ENCODE results near the gene FAM171A1. TPM values are rescaled to one million over a fixed set of nuclear protein-coding genes. Genes with fewer than 3 reads are reported as not detected.
"Not testable (repeated sequence)": the region's sequence is repeated elsewhere in the genome, so short reads cannot be mapped to it uniquely, and the experiment has no call there.

FAM171A1 gene
- total RNA-seq, 1 donor: 25.0 TPM

GRCh38 chr10:15336211-15336610 is 34.9 kb downstream of the FAM171A1 start:
- DNase-seq (ENCODE audit: insufficient read length, low spot score, missing footprints): no peak
- peaks cover 77% of the 10 kb centered on the region for H3K79me2 ChIP-seq (ENCODE audit: insufficient read depth, low read length)
- H3K27me3 ChIP-seq (ENCODE audit: insufficient read depth, low read length): no peaks in the 10 kb centered on the region
- no peak overlapping the region for H3K27ac ChIP-seq (ENCODE audit: low read depth, low read length)
- no peak overlapping the region for H3K4me2 ChIP-seq (ENCODE audit: insufficient read depth, low read length)
- H3K9me3 ChIP-seq (ENCODE audit: low read depth, low read length): no peaks in the 10 kb centered on the region
- H3K4me1 ChIP-seq (ENCODE audit: insufficient read depth, low read length): peaks cover 6% of the 10 kb centered on the region
- H4K20me1 ChIP-seq (ENCODE audit: insufficient read depth, low read length): peaks cover 6% of the 10 kb centered on the region
- no peak overlapping the region for H3K4me3 ChIP-seq (ENCODE audit: insufficient read depth, low read length)
- TF ChIP-seq, protein P1, sequence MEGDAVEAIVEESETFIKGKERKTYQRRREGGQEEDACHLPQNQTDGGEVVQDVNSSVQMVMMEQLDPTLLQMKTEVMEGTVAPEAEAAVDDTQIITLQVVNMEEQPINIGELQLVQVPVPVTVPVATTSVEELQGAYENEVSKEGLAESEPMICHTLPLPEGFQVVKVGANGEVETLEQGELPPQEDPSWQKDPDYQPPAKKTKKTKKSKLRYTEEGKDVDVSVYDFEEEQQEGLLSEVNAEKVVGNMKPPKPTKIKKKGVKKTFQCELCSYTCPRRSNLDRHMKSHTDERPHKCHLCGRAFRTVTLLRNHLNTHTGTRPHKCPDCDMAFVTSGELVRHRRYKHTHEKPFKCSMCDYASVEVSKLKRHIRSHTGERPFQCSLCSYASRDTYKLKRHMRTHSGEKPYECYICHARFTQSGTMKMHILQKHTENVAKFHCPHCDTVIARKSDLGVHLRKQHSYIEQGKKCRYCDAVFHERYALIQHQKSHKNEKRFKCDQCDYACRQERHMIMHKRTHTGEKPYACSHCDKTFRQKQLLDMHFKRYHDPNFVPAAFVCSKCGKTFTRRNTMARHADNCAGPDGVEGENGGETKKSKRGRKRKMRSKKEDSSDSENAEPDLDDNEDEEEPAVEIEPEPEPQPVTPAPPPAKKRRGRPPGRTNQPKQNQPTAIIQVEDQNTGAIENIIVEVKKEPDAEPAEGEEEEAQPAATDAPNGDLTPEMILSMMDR (IDR thresholded peaks at IDR 0.05; ENCODE audit: extremely low read depth, low read depth, low read length): no peak
- H3K36me3 ChIP-seq (ENCODE audit: insufficient read depth, low read length): no peaks in the 10 kb centered on the region
- H2AFZ ChIP-seq (ENCODE audit: low read length): no peak overlapping the region

GRCh38 chr10:15335508-15335907 is 35.6 kb downstream of the FAM171A1 start:
- H3K27ac ChIP-seq (ENCODE audit: low read depth, low read length): no peak overlapping the region
- H4K20me1 ChIP-seq (ENCODE audit: insufficient read depth, low read length): peaks cover 6% of the 10 kb centered on the region
- H2AFZ ChIP-seq (ENCODE audit: low read length): no peak overlapping the region
- no peak overlapping the region for H3K4me2 ChIP-seq (ENCODE audit: insufficient read depth, low read length)
- H3K4me1 ChIP-seq (ENCODE audit: insufficient read depth, low read length): peaks cover 6% of the 10 kb centered on the region
- H3K9me3 ChIP-seq (ENCODE audit: low read depth, low read length): no peaks in the 10 kb centered on the region
- H3K27me3 ChIP-seq (ENCODE audit: insufficient read depth, low read length): no peaks in the 10 kb centered on the region
- H3K36me3 ChIP-seq (ENCODE audit: insufficient read depth, low read length): no peaks in the 10 kb centered on the region
- H3K4me3 ChIP-seq (ENCODE audit: insufficient read depth, low read length): no peak overlapping the region
- H3K79me2 ChIP-seq (ENCODE audit: insufficient read depth, low read length): peaks cover 71% of the 10 kb centered on the region
- no peak for DNase-seq (ENCODE audit: insufficient read length, low spot score, missing footprints)
- TF ChIP-seq, protein P1 (IDR thresholded peaks at IDR 0.05; ENCODE audit: extremely low read depth, low read depth, low read length): no peak

DNA sequence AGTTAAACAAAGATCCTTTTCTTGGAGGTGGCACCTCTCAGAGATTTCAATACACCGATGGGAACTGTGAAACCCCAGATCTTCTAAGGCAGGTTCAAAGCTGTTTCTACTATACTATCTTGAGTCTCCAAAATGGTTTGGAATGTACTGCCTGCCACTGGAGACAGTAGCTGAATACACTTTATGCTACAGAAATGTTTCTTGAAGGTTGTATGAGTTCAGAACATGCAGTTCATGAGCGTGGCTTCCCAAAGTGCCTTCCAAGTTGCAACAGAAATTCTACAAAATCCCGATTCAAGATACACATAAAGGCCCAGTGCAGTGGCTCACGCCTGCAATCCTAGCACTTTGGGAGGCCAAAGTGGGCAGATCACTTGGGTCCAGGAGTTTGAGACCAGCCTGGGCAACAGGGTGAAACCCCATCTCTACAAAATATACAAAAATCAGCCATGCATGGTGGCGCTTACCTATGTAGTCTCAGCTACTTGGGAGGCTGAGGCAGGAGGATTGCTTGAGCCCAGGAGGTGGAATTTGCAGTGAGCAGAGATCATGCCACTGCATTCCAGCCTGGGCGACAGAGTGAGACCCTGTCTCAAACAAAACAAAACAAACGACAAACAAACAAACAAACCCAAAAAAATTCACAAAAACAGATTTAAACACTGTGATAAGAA is 36.3 kb downstream of the FAM171A1 start:
- TF ChIP-seq, protein P1 (IDR thresholded peaks at IDR 0.05; ENCODE audit: extremely low read depth, low read depth, low read length): no peak
- no peak overlapping the region for H2AFZ ChIP-seq (ENCODE audit: low read length)
- no peak overlapping the region for H3K27ac ChIP-seq (ENCODE audit: low read depth, low read length)
- H3K36me3 ChIP-seq (ENCODE audit: insufficient read depth, low read length): no peaks in the 10 kb centered on the region
- H3K4me3 ChIP-seq (ENCODE audit: insufficient read depth, low read length): no peak overlapping the region
- H3K9me3 ChIP-seq (ENCODE audit: low read depth, low read length): no peaks in the 10 kb centered on the region
- H4K20me1 ChIP-seq (ENCODE audit: insufficient read depth, low read length): peaks cover 6% of the 10 kb centered on the region
- H3K27me3 ChIP-seq (ENCODE audit: insufficient read depth, low read length): no peaks in the 10 kb centered on the region
- H3K79me2 ChIP-seq (ENCODE audit: insufficient read depth, low read length): peaks cover 65% of the 10 kb centered on the region
- peaks cover 6% of the 10 kb centered on the region for H3K4me1 ChIP-seq (ENCODE audit: insufficient read depth, low read length)
- no peak for DNase-seq (ENCODE audit: insufficient read length, low spot score, missing footprints)
- H3K4me2 ChIP-seq (ENCODE audit: insufficient read depth, low read length): no peak overlapping the region

- Histone ChIP-seq H3K4me1 (ENCODE audit: insufficient read depth, low read length) (peaks cover 6% of the 10 kb centered on the region), H3K79me2 (ENCODE audit: insufficient read depth, low read length) (peaks cover 65% of the 10 kb centered on the region), H3K27ac (ENCODE audit: low read depth, low read length) (no peak overlapping the region), H3K4me3 (ENCODE audit: insufficient read depth, low read length) (no peak overlapping the region), H3K9me3 (ENCODE audit: low read depth, low read length) (no peaks in the 10 kb centered on the region), H3K36me3 (ENCODE audit: insufficient read depth, low read length) (no peaks in the 10 kb centered on the region), H4K20me1 (ENCODE audit: insufficient read depth, low read length) (peaks cover 10% of the 10 kb centered on the region), H3K27me3 (ENCODE audit: insufficient read depth, low read length) (no peaks in the 10 kb centered on the region), H2AFZ (ENCODE audit: low read length) (no peak overlapping the region), H3K4me2 (ENCODE audit: insufficient read depth, low read length) (no peak overlapping the region)
- TF ChIP-seq, protein P1 (IDR thresholded peaks at IDR 0.05; ENCODE audit: extremely low read depth, low read depth, low read length): no peak
- DNase-seq (ENCODE audit: insufficient read length, low spot score, missing footprints): no peak
These were observed 37.0 kb downstream of the FAM171A1 start for GRCh38 chr10:15333909-15334649.

- not testable (repeated sequence) for H3K27ac ChIP-seq (ENCODE audit: low read depth, low read length); H3K4me3 ChIP-seq (ENCODE audit: insufficient read depth, low read length)
- H4K20me1 ChIP-seq (ENCODE audit: insufficient read depth, low read length): peaks cover 10% of the 10 kb centered on the region
These were observed 37.9 kb downstream of the FAM171A1 start for GRCh38 chr10:15333181-15333580.

More at GRCh38 chr10:15333181-15333580, 37.9 kb downstream of the FAM171A1 start:
- peaks cover 68% of the 10 kb centered on the region for H3K79me2 ChIP-seq (ENCODE audit: insufficient read depth, low read length)
- H3K4me1 ChIP-seq (ENCODE audit: insufficient read depth, low read length); H3K27me3 ChIP-seq (ENCODE audit: insufficient read depth, low read length); H3K36me3 ChIP-seq (ENCODE audit: insufficient read depth, low read length); DNase-seq (ENCODE audit: insufficient read length, low spot score, missing footprints); H3K9me3 ChIP-seq (ENCODE audit: low read depth, low read length); H2AFZ ChIP-seq (ENCODE audit: low read length); H3K4me2 ChIP-seq (ENCODE audit: insufficient read depth, low read length): not testable (repeated sequence)

All from osteoblast (primary cell).